Measurements from ENCODE around the gene PACS2. TPM values are rescaled to one million over a fixed set of nuclear protein-coding genes. Genes with fewer than 3 reads are reported as not detected.

PACS2 gene
- total RNA-seq, 2 experiments from 2014 or later, result 57.7 to 61.5 TPM

GRCh38 chr14:105382343-105383082 is 68.0 kb downstream of the PACS2 start:
- Histone ChIP-seq H3K27ac (ENCODE audit: low read depth in 1 of 2, low read length in 2 of 2) (no peak overlapping the region), H3K36me3 (ENCODE audit: insufficient read depth, low read length) (peaks cover 11% of the 10 kb centered on the region), H3K4me3 (ENCODE audit: low read length) (no peak overlapping the region), H3K9me3 (ENCODE audit: control insufficient read depth in 1 of 2, insufficient read depth in 1 of 2, low read length in 2 of 2) (no peaks in the 10 kb centered on the region), H3K4me1 (ENCODE audit: insufficient read depth, low read length) (no peaks in the 10 kb centered on the region), H3K27me3 (ENCODE audit: control insufficient read depth in 1 of 2, insufficient read depth in 2 of 2, low read length in 2 of 2) (no peaks in the 10 kb centered on the region)
- H3K9me3 Mint-ChIP-seq, result no peaks in the 10 kb centered on the region
- CTCF ChIA-PET, result no interaction called here
- no peak for TF ChIP-seq CTCF (IDR thresholded peaks at IDR 0.05)
- no peak overlapping the region for H3K27ac Mint-ChIP-seq
- POLR2A ChIA-PET, result no interaction called here
- ATAC-seq (ENCODE audit: poor library complexity), result no peak
- H3K27me3 Mint-ChIP-seq, result no peaks in the 10 kb centered on the region
- intact Hi-C loops (cut with DNase I, micrococcal nuclease), result no loop called here
- peaks cover 10% of the 10 kb centered on the region for H3K36me3 Mint-ChIP-seq (ENCODE audit: low read depth)
- H3K4me3 Mint-ChIP-seq, result no peak overlapping the region
- H3K4me1 Mint-ChIP-seq (ENCODE audit: low read depth), result no peaks in the 10 kb centered on the region
- peak in 1 of 14 experiments; percentile 4 for DNase-seq

- Mint-ChIP-seq H3K27me3 (no peaks in the 10 kb centered on the region), H3K27ac (no peak overlapping the region), H3K4me3 (no peak overlapping the region), H3K9me3 (no peaks in the 10 kb centered on the region), H3K4me1 (ENCODE audit: low read depth) (no peaks in the 10 kb centered on the region), H3K36me3 (ENCODE audit: low read depth) (peaks cover 10% of the 10 kb centered on the region)
- Histone ChIP-seq H3K4me1 (ENCODE audit: insufficient read depth, low read length) (no peaks in the 10 kb centered on the region), H3K4me3 (ENCODE audit: low read length) (no peak overlapping the region), H3K9me3 (ENCODE audit: control insufficient read depth in 1 of 2, insufficient read depth in 1 of 2, low read length in 2 of 2) (no peaks in the 10 kb centered on the region), H3K27ac (ENCODE audit: low read depth in 1 of 2, low read length in 2 of 2) (no peak overlapping the region), H3K27me3 (ENCODE audit: control insufficient read depth in 1 of 2, insufficient read depth in 2 of 2, low read length in 2 of 2) (no peaks in the 10 kb centered on the region), H3K36me3 (ENCODE audit: insufficient read depth, low read length) (peaks cover 11% of the 10 kb centered on the region)
- intact Hi-C loops (cut with DNase I, micrococcal nuclease), result no loop called here
- ATAC-seq (ENCODE audit: poor library complexity) (no peak), DNase-seq (peak in 1 of 14 experiments; percentile 5)
- no peak for TF ChIP-seq CTCF (IDR thresholded peaks at IDR 0.05)
- CTCF ChIA-PET, result no interaction called here
- POLR2A ChIA-PET, result no interaction called here
Measured at GRCh38 chr14:105383083-105383730, 68.7 kb downstream of the PACS2 start.

GRCh38 chr14:105384041-105384557 is 69.6 kb downstream of the PACS2 start:
- Mint-ChIP-seq H3K27me3 (no peaks in the 10 kb centered on the region), H3K9me3 (no peaks in the 10 kb centered on the region), H3K27ac (no peak overlapping the region), H3K4me1 (ENCODE audit: low read depth) (no peaks in the 10 kb centered on the region), H3K36me3 (ENCODE audit: low read depth) (peaks cover 10% of the 10 kb centered on the region), H3K4me3 (no peak overlapping the region)
- Histone ChIP-seq H3K36me3 (ENCODE audit: insufficient read depth, low read length) (peaks cover 11% of the 10 kb centered on the region), H3K4me1 (ENCODE audit: insufficient read depth, low read length) (no peaks in the 10 kb centered on the region), H3K27ac (ENCODE audit: low read depth in 1 of 2, low read length in 2 of 2) (no peak overlapping the region), H3K27me3 (ENCODE audit: control insufficient read depth in 1 of 2, insufficient read depth in 2 of 2, low read length in 2 of 2) (no peaks in the 10 kb centered on the region), H3K4me3 (ENCODE audit: low read length) (no peak overlapping the region), H3K9me3 (ENCODE audit: control insufficient read depth in 1 of 2, insufficient read depth in 1 of 2, low read length in 2 of 2) (no peaks in the 10 kb centered on the region)
- intact Hi-C loops (cut with DNase I, micrococcal nuclease), result no loop called here
- CTCF ChIA-PET, result no interaction called here
- TF ChIP-seq CTCF (IDR thresholded peaks at IDR 0.05), result no peak
- POLR2A ChIA-PET, result no interaction called here
- ATAC-seq (ENCODE audit: poor library complexity), result no peak
- DNase-seq, result peak in 1 of 14 experiments; percentile 3

Measured in CD4-positive, alpha-beta T cell (primary cell).